A549 (cell line): ENCODE results near the gene ADD1. TPM values are rescaled to one million over a fixed set of nuclear protein-coding genes. Genes with fewer than 3 reads are reported as not detected.

Experiments used
- ATAC-seq, 2 experiments: fragments of 200-7000 bp in 1 of 2; fragments of >200 bp in 1 of 2; cut with Nextera tagmentation in 1 of 2; cut with Tn5 transposase in 1 of 2; 3 replicates each; pipeline versions ENCODE4 v1.8.0 to v1.9.1; 2018 to 2020; ENCODE audit warnings: mild to moderate bottlenecking in 1 of 2, moderate library complexity in 1 of 2
- CTCF ChIA-PET: fragments of 300-600 bp; sonication (Branson Sonifier 250); formaldehyde crosslinking; extraction: SDS; loops from one replicate; lab custom pipeline; 2021; ENCODE audit warnings: antibody characterized with exemption, inconsistent platforms; lab: Yijun Ruan, JAX
- POLR2A ChIA-PET: fragments of 350-600 bp; formaldehyde crosslinking; extraction: SDS; loops from one replicate; lab custom pipeline; 2021; ENCODE audit warnings: antibody characterized with exemption, inconsistent platforms; lab: Yijun Ruan, JAX
- DNase-seq, 2 experiments: peaks; one replicate each; pipeline versions ENCODE4 v3.0.0 to v3.0.0-alpha.2; 2011 to 2016; ENCODE audit warnings: low read depth in 1 of 2, low spot score in 1 of 2
- FAIRE-seq: peaks from 2 replicates; lab custom pipeline; 2011; peaks lifted over from hg19 to GRCh38; lab: Jason Lieb, UNC
- H3K27ac ChIP-seq, 2 experiments: fragments of >200 bp; sonication (Bioruptor Twin); formaldehyde crosslinking; 3 replicates each; pipeline ENCODE4 v1.5.1; 2016 to 2017
- H3K4me1 ChIP-seq: fragments of >200 bp; sonication (Bioruptor Twin); formaldehyde crosslinking; 3 replicates; pipeline ENCODE4 v1.6.1; 2016
- H3K4me2 ChIP-seq: fragments of >200 bp; sonication (Bioruptor Twin); formaldehyde crosslinking; 3 replicates; pipeline ENCODE4 v1.6.1; 2016
- H3K4me3 ChIP-seq: fragments of >200 bp; sonication (Bioruptor Twin); formaldehyde crosslinking; 3 replicates; pipeline ENCODE4 v1.5.1; 2016
- H3K9me3 ChIP-seq: fragments of >200 bp; sonication (Bioruptor Twin); formaldehyde crosslinking; 3 replicates; pipeline ENCODE4 v1.6.1; 2016
- ATOH8 ChIP-seq: fragments of 250-450 bp; sonication (Bioruptor Pico); IDR thresholded peaks from 2 replicates; pipeline ENCODE4 v1.5.0; 2020; ENCODE audit warnings: low read depth, mild to moderate bottlenecking, moderate library complexity
- BHLHE40 ChIP-seq: IDR thresholded peaks from 2 replicates; pipeline ENCODE4 v1.6.1; 2012; ENCODE audit warnings: low read depth, low read length, inconsistent platforms
- CBX2 ChIP-seq: fragments of 200-600 bp; sonication (generic); IDR thresholded peaks from 2 replicates; pipeline ENCODE4 v1.6.1; 2016; ENCODE audit warnings: low read depth, mild to moderate bottlenecking, borderline replicate concordance
- CBX8 ChIP-seq: fragments of 200-600 bp; sonication (generic); IDR thresholded peaks from 2 replicates; pipeline ENCODE4 v1.6.1; 2016
- CHD2 ChIP-seq: fragments of 150-350 bp; IDR thresholded peaks from 2 replicates; pipeline ENCODE4 v1.6.1; 2014; ENCODE audit warnings: low read length; ENCODE audit not compliant: partially characterized antibody
- E2F6 ChIP-seq: IDR thresholded peaks from 2 replicates; pipeline ENCODE4 v1.6.1; 2012; ENCODE audit warnings: low read depth, borderline replicate concordance
- EHF ChIP-seq: fragments of 250-450 bp; sonication (Bioruptor Pico); IDR thresholded peaks from 2 replicates; pipeline ENCODE4 v1.5.0; 2020; ENCODE audit warnings: mild to moderate bottlenecking
- EHMT2 ChIP-seq: fragments of 200-600 bp; sonication (generic); IDR thresholded peaks from 2 replicates; pipeline ENCODE4 v1.6.1; 2016; ENCODE audit warnings: antibody characterized with exemption, low read depth, mild to moderate bottlenecking, moderate library complexity
- ELK1 ChIP-seq: fragments of 150-350 bp; IDR thresholded peaks from 2 replicates; pipeline ENCODE4 v1.6.1; 2014; ENCODE audit warnings: low read depth, mild to moderate bottlenecking, low read length
- FOSB ChIP-seq: fragments of 250-450 bp; sonication (Bioruptor Pico); IDR thresholded peaks from 2 replicates; pipeline ENCODE4 v1.5.0; 2020; ENCODE audit warnings: mild to moderate bottlenecking, moderate library complexity
- FOXS1 ChIP-seq: fragments of 250-450 bp; sonication (Bioruptor Pico); IDR thresholded peaks from 2 replicates; pipeline ENCODE4 v1.5.0; 2020; ENCODE audit warnings: mild to moderate bottlenecking, moderate library complexity
- GATA3 ChIP-seq: IDR thresholded peaks from 2 replicates; pipeline ENCODE4 v1.6.1; 2012; ENCODE audit warnings: borderline replicate concordance
- HDAC2 ChIP-seq: fragments of 200-600 bp; sonication (generic); IDR thresholded peaks from 2 replicates; pipeline ENCODE4 v1.6.1; 2016
- HES2 ChIP-seq: fragments of >200 bp; sonication (Bioruptor Twin); formaldehyde crosslinking; IDR thresholded peaks from 2 replicates; pipeline ENCODE4 v1.6.1; 2016
- HEYL ChIP-seq: fragments of 250-450 bp; sonication (Bioruptor Pico); IDR thresholded peaks from 2 replicates; pipeline ENCODE4 v1.8.0; 2021; ENCODE audit warnings: mild to moderate bottlenecking, moderate library complexity
- HMGXB4 ChIP-seq: fragments of 250-450 bp; sonication (Bioruptor Pico); IDR thresholded peaks from 2 replicates; pipeline ENCODE4 v1.5.0; 2021; ENCODE audit warnings: mild to moderate bottlenecking, moderate library complexity, borderline replicate concordance
- HOXA7 ChIP-seq: fragments of 250-450 bp; sonication (Bioruptor Pico); IDR thresholded peaks from 2 replicates; pipeline ENCODE4 v1.5.0; 2020; ENCODE audit warnings: mild to moderate bottlenecking, moderate library complexity
- HOXB5 ChIP-seq: fragments of 250-450 bp; sonication (Bioruptor Pico); IDR thresholded peaks from 2 replicates; pipeline ENCODE4 v1.5.0; 2020; ENCODE audit warnings: mild to moderate bottlenecking, moderate library complexity
- MAX ChIP-seq: IDR thresholded peaks from 2 replicates; pipeline ENCODE4 v1.6.1; 2012
- MAZ ChIP-seq: fragments of 150-350 bp; IDR thresholded peaks from 2 replicates; pipeline ENCODE4 v1.6.1; 2014; ENCODE audit warnings: antibody characterized with exemption, low read depth, low read length, borderline replicate concordance
- NPAS2 ChIP-seq: fragments of 250-450 bp; sonication (Bioruptor Pico); IDR thresholded peaks from 2 replicates; pipeline ENCODE4 v1.8.0; 2022; ENCODE audit warnings: mild to moderate bottlenecking, moderate library complexity, borderline replicate concordance
- PHF8 ChIP-seq: fragments of 200-600 bp; sonication (generic); IDR thresholded peaks from 2 replicates; pipeline ENCODE4 v1.6.1; 2016; ENCODE audit warnings: low read depth, mild to moderate bottlenecking, antibody characterized with exemption, moderate library complexity, borderline replicate concordance
- POLR2AphosphoS2 ChIP-seq: conservative IDR thresholded peaks from 2 replicates; pipeline ENCODE4 v1.6.1; 2012; ENCODE audit warnings: low read length, improper control_type of control experiment, inconsistent platforms
- RARB ChIP-seq: fragments of 250-450 bp; sonication (Bioruptor Pico); IDR thresholded peaks from 2 replicates; pipeline ENCODE4 v1.8.0; 2021; ENCODE audit warnings: mild to moderate bottlenecking, moderate library complexity
- RCOR1 ChIP-seq: fragments of 150-350 bp; IDR thresholded peaks from 2 replicates; pipeline ENCODE4 v1.6.1; 2014; ENCODE audit warnings: antibody characterized with exemption, low read length, low read depth
- RFX5 ChIP-seq: fragments of 450-650 bp; IDR thresholded peaks from 2 replicates; pipeline ENCODE4 v1.7.1; 2014; ENCODE audit warnings: antibody characterized with exemption, mild to moderate bottlenecking, moderate library complexity
- RNF2 ChIP-seq: fragments of 200-600 bp; sonication (generic); IDR thresholded peaks from 2 replicates; pipeline ENCODE4 v1.6.1; 2016; ENCODE audit warnings: low read depth, mild to moderate bottlenecking, antibody characterized with exemption, moderate library complexity, borderline replicate concordance
- SMC3 ChIP-seq: fragments of >200 bp; sonication (Bioruptor Twin); formaldehyde crosslinking; IDR thresholded peaks from 3 replicates; pipeline ENCODE4 v1.6.1; 2018; ENCODE audit warnings: inconsistent platforms
- USF2 ChIP-seq: fragments of 450-650 bp; IDR thresholded peaks from 2 replicates; pipeline ENCODE4 v1.6.1; 2014; ENCODE audit warnings: antibody characterized with exemption
- ZC3H11A ChIP-seq: fragments of 450-650 bp; IDR thresholded peaks from 2 replicates; pipeline ENCODE4 v1.6.1; 2014; ENCODE audit warnings: antibody characterized with exemption, mild to moderate bottlenecking
- ZNF302 ChIP-seq: fragments of 250-450 bp; sonication (Bioruptor Pico); IDR thresholded peaks from 2 replicates; pipeline ENCODE4 v1.9.0; 2021; ENCODE audit warnings: inconsistent platforms, mild to moderate bottlenecking, moderate library complexity
- ZSCAN20 ChIP-seq: fragments of 250-450 bp; sonication (Bioruptor Pico); IDR thresholded peaks from 2 replicates; pipeline ENCODE4 v1.8.0; 2022; ENCODE audit warnings: mild to moderate bottlenecking, moderate library complexity
- WGBS: methylation state at CpG from one replicate; pipeline ENCODE4 v1.1.6; 2017; ENCODE audit errors: missing lambda C conversion rate; 5-methylcytosine and 5-hydroxymethylcytosine counted together
- polyA plus RNA-seq, 4 experiments: library from polyadenylated mRNA; depleted of rRNA in 3 of 4; stranded (reverse); fragments of >200 nt; fragmentation: RNase III in 1 of 4; extraction: RNeasy Plus Mini Kit Qiagen cat#74134 plus additional on column Dnase treatment in 1 of 4; gene quantifications; 2 replicates in 3 of 4; 3 replicates in 1 of 4; pipeline ENCODE4 v1.2.3, GENCODE V29; 2011 to 2017

Gene ADD1
- polyA plus RNA-seq, 2 of the 4 experiments (the other 2 are of a cell fraction): 59.7 to 60.3 TPM

- no peak for TF ChIP-seq ZNF302
- TF ChIP-seq ZC3H11A: no peak
- TF ChIP-seq ZSCAN20: no peak
- TF ChIP-seq HMGXB4 (CRISPR knock-in tag): no peak
- TF ChIP-seq EHF (CRISPR knock-in tag): no peak
- no peak for TF ChIP-seq EHMT2
- TF ChIP-seq CHD2: no peak
- no peak for TF ChIP-seq FOXS1 (CRISPR knock-in tag)
- TF ChIP-seq CBX8: no peak
- TF ChIP-seq HES2: no peak
- no peak for TF ChIP-seq HOXA7 (CRISPR knock-in tag)
- TF ChIP-seq RCOR1: no peak
- no peak for TF ChIP-seq MAX
- TF ChIP-seq FOSB (CRISPR knock-in tag): no peak
- no peak for TF ChIP-seq PHF8
- TF ChIP-seq BHLHE40: no peak
- TF ChIP-seq CBX2: no peak
- TF ChIP-seq SMC3: no peak
- H3K4me1 ChIP-seq: peaks cover 36% of the 10 kb centered on the region
- H3K4me3 ChIP-seq: no peak overlapping the region
- no peak for FAIRE-seq
- H3K27ac ChIP-seq: no peak overlapping the region
- no peak overlapping the region for H3K4me2 ChIP-seq
- ATAC-seq: no peak
- H3K9me3 ChIP-seq: no peaks in the 10 kb centered on the region
- POLR2A ChIA-PET: no interaction called here
- 87% methylated on average over 7 of the region's 7 CpGs for WGBS
- CTCF ChIA-PET: no interaction called here
- no peak for DNase-seq
Measured at GRCh38 chr4:2858451-2859217, 15.0 kb downstream of the ADD1 start.

GRCh38 chr4:2859514-2859913 is 15.9 kb downstream of the ADD1 start:
- no peak overlapping the region for H3K27ac ChIP-seq
- ChIA-PET CTCF (no interaction called here), POLR2A (no interaction called here)
- TF ChIP-seq RNF2: no peak
- no peak for TF ChIP-seq ATOH8 (CRISPR knock-in tag)
- TF ChIP-seq MAZ: no peak
- no peak for TF ChIP-seq ELK1
- no peak for TF ChIP-seq FOXS1 (CRISPR knock-in tag)
- TF ChIP-seq CBX2: no peak
- no peak for TF ChIP-seq RFX5
- TF ChIP-seq HEYL: no peak
- TF ChIP-seq HDAC2: no peak
- no peak for TF ChIP-seq E2F6
- no peak for TF ChIP-seq EHMT2
- TF ChIP-seq HOXB5: no peak
- TF ChIP-seq NPAS2: no peak
- no peak for TF ChIP-seq ZC3H11A
- no peak for TF ChIP-seq POLR2AphosphoS2
- TF ChIP-seq USF2: no peak
- no peak for TF ChIP-seq RARB (CRISPR knock-in tag)
- no peak for TF ChIP-seq GATA3
- TF ChIP-seq CHD2: no peak
- H3K4me2 ChIP-seq: no peak overlapping the region
- H3K4me1 ChIP-seq: peaks cover 36% of the 10 kb centered on the region
- FAIRE-seq (no peak), DNase-seq (no peak), ATAC-seq (no peak)
- H3K9me3 ChIP-seq: no peaks in the 10 kb centered on the region
- WGBS: 90% methylated on average over 3 of the region's 3 CpGs
- no peak overlapping the region for H3K4me3 ChIP-seq
